Large intestine (tissue), 3 donors: ENCODE results near the gene FLT1. TPM values are rescaled to one million over a fixed set of nuclear protein-coding genes. Genes with fewer than 3 reads are reported as not detected.

Experiments used
- DNase-seq, 2 donors: peaks; one replicate each; pipeline versions ENCODE4 v3.0.0 to v3.0.0-alpha.2; 2013
- H3K27ac ChIP-seq: one replicate; pipeline ENCODE4 v1.5.1; 2013; ENCODE audit warnings: low read length
- H3K27me3 ChIP-seq: 2 replicates; pipeline ENCODE4 v1.6.1; 2013; ENCODE audit warnings: low read length; ENCODE audit not compliant: control insufficient read depth, insufficient read depth
- H3K36me3 ChIP-seq: 2 replicates; pipeline ENCODE4 v1.6.1; 2013; ENCODE audit warnings: low read length; ENCODE audit not compliant: control insufficient read depth, insufficient read depth
- H3K4me1 ChIP-seq: one replicate; pipeline ENCODE4 v1.6.1; 2013; ENCODE audit warnings: low read length; ENCODE audit not compliant: control insufficient read depth, insufficient read depth
- H3K4me3 ChIP-seq: one replicate; pipeline ENCODE4 v1.5.1; 2013; ENCODE audit warnings: low read length
- H3K9me3 ChIP-seq: one replicate; pipeline ENCODE4 v1.6.1; 2013; ENCODE audit warnings: mild to moderate bottlenecking, low read depth, low read length, moderate library complexity; ENCODE audit not compliant: control insufficient read depth
- WGBS: methylation state at CpG from one replicate; pipeline ENCODE4 v1.1.5; 2013; ENCODE audit warnings: low lambda C conversion rate; ENCODE audit not compliant: insufficient coverage; 5-methylcytosine and 5-hydroxymethylcytosine counted together
- polyA plus RNA-seq: library from polyadenylated mRNA; unstranded; fragments of 120-200 nt; gene quantifications from one replicate; pipeline ENCODE4 v1.2.1, GENCODE V29; 2013

Gene FLT1
- polyA plus RNA-seq, 1 donor, result 6.9 TPM

DNA sequence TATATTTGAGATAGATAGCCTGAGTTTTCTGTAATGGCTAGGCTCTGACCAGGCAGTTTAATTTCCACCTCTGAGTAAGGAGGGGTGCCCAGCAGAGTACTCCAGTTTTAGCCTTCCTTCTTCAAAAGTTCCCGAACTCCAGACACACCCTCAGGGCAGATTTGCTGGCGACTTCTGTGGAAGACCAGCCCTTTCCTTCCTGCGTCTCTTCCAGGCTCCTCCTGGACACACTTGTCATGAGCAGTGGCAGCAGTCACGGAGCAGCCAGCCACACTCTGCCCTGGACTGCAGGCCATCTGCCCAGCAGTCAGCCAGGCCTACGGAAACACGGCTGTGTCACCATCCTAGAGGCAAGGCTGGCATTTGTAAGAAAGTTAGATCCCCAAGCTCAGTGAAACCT is 6.6 kb upstream of the FLT1 start:
- Histone ChIP-seq H3K27me3 (peaks cover 25% of the 10 kb centered on the region), H3K4me1 (no peaks in the 10 kb centered on the region), H3K4me3 (no peak overlapping the region), H3K27ac (no peak overlapping the region), H3K9me3 (no peaks in the 10 kb centered on the region), H3K36me3 (no peaks in the 10 kb centered on the region)
- no CpG with 5 or more reads among the region's 6 CpGs for WGBS
- no peak for DNase-seq

DNA sequence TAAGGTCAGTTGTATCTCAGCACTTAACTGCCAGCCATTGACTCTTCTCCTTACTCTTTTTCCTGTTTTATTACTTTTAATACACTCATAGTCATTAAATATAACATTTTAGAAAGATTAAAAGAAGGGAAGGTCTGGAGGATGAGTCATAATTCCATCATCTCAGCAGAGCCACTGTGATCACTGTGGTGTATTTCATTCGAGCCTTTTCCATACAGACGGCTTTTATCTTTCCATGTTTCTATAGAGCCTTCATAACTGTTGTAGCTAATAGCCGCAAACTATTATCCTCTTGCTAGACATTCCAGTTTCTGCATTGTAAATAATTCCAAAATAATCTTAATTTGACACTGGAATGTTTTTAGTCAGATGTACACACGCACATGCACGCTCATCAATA is 4.7 kb upstream of the FLT1 start:
- DNase-seq, result no peak
- Histone ChIP-seq H3K27ac (no peak overlapping the region), H3K36me3 (no peaks in the 10 kb centered on the region), H3K4me1 (no peaks in the 10 kb centered on the region), H3K27me3 (peaks cover 42% of the 10 kb centered on the region), H3K9me3 (no peaks in the 10 kb centered on the region), H3K4me3 (no peak overlapping the region)
- WGBS, result no CpG with 5 or more reads among the region's 5 CpGs

DNA sequence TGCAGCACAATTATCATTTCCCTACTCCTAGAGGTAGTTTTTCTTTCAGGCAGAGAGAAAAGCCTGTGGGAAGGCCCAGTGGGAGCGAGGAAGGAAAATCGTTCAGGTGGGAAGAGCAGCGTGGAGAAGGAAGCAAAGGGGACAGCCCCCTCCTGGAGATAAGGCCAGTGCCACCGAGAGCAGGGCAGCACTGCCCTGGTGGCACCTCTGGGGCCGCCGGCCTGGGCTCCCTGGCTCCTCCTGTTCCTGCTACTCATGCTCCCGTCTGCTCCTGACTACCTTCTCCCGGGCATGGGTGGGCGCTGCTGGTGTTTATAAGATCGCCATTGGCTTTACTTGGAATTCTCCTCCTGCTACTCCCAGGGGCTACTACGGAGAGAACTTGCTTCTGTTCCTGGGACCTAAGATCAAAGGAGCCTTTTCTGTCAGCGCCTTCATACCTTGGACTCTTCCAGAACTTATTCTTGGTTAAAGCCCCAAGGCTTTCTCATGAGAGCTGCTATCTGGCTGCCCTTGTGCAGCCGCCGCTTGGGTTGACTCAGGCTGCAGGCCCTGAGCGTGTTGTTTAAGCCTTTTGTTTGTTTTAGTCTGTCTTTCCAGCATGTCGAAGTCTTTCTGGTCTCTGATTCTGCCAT is 3.7 kb upstream of the FLT1 start:
- Histone ChIP-seq H3K27me3 (peaks cover 49% of the 10 kb centered on the region), H3K27ac (no peak overlapping the region), H3K36me3 (no peaks in the 10 kb centered on the region), H3K4me3 (no peak overlapping the region), H3K4me1 (peaks cover 6% of the 10 kb centered on the region), H3K9me3 (peaks cover 8% of the 10 kb centered on the region)
- WGBS, result 84% methylated on average over 3 of the region's 16 CpGs
- no peak for DNase-seq

DNA sequence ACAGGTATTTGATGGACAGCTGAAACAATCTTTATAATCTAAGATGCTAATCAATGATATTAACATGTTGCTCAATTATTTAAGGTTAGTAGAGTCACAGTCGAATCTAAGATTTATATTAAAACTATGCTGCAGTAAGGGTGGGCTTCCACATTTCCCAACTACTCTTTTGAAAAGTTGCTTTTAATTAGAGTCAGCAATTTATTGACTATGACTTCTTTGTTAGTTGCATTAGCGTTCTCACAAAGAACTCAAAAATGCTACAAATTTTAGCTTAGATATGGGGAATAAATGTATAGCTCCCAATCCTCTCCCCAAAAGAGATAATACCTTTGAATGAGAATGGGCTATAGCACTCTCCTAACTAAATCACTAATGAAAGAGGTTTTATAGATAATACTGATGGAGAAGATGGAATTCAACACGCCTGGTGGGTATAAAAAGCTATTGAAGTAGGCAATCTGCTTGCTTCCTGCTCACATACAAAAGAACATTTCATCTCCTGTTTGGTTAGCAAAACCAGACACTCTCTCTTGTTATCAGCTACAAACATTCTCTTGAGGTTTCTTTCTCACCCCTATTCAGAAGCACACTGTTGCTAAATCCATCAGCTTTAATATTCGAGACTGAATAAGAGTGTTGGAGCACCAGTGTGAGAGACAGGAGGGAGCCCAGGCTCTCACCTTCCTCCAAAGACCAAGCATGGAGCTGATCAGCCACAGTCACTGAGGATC is 2.4 kb upstream of the FLT1 start:
- H3K9me3 ChIP-seq, result peaks cover 8% of the 10 kb centered on the region
- H3K4me3 ChIP-seq, result no peak overlapping the region
- WGBS, result 67% methylated on average over 1 of the region's 4 CpGs
- H3K36me3 ChIP-seq, result no peaks in the 10 kb centered on the region
- DNase-seq, result no peak
- H3K27me3 ChIP-seq, result peaks cover 61% of the 10 kb centered on the region
- H3K4me1 ChIP-seq, result peaks cover 6% of the 10 kb centered on the region
- H3K27ac ChIP-seq, result no peak overlapping the region

DNA sequence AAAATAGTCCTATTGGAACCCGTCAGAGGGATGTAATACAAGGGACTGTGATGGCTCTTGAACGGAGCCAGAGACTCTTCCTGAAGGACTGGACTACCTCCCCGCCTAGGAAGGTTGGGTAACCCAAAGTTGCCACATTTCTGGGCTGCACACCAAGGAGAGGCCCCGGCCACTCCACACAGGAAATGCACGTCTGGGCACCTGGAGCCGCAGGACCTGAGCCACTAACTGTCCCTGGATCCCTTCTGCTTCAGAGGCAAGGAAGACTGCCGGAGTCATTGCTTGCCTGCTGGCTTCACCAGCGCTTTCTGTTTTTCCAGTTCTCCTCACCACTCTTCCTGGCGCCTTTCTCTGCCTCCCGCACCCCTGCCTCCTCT is 1.2 kb upstream of the FLT1 start:
- DNase-seq, result no peak
- H3K27me3 ChIP-seq, result peaks cover 64% of the 10 kb centered on the region
- whole genome bisulfite sequencing, result 100% methylated on average over 2 of the region's 10 CpGs
- H3K36me3 ChIP-seq, result no peaks in the 10 kb centered on the region
- H3K9me3 ChIP-seq, result peaks cover 8% of the 10 kb centered on the region
- no peak overlapping the region for H3K27ac ChIP-seq
- H3K4me1 ChIP-seq, result peaks cover 6% of the 10 kb centered on the region
- no peak overlapping the region for H3K4me3 ChIP-seq

DNA sequence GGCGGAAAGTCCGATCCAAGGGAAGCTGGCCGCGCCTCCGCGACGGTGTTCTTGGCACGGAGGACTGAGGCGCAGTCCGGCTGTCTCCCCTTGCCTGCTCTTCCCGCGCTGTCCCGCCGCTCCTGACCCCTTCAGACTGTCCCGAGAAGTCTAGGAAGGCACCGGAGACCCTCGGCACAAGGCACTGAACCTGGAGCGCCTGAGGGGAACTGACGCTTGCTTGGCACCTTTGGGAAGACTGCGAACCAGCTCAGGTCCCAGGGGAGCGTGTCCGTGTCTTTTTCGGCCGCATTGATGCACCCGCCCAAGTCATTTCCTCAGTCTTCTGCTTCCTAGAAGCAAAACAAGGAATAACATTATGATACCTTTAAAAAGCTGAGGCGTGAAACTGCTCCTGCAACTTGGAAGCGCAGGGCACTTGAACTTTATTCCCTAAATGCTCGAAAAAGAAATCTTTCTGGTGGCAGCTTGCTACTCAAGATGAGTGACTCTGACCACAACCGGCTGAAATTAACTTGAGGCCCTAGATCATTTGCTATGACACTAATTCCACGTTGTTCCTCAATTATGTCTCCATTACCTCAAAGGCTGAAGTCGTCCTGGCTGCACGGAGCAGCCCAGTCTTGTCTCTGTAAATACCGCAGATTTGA is 735 bp upstream of the FLT1 start:
- H3K9me3 ChIP-seq, result peaks cover 8% of the 10 kb centered on the region
- H3K27me3 ChIP-seq, result peaks cover 66% of the 10 kb centered on the region
- no peak overlapping the region for H3K27ac ChIP-seq
- H3K4me3 ChIP-seq, result peak overlapping the region; percentile 4
- peaks cover 6% of the 10 kb centered on the region for H3K4me1 ChIP-seq
- 60% methylated on average over 2 of the region's 33 CpGs for WGBS
- peak in 1 of 2 donors; percentile 32 for DNase-seq
- no peaks in the 10 kb centered on the region for H3K36me3 ChIP-seq

DNA sequence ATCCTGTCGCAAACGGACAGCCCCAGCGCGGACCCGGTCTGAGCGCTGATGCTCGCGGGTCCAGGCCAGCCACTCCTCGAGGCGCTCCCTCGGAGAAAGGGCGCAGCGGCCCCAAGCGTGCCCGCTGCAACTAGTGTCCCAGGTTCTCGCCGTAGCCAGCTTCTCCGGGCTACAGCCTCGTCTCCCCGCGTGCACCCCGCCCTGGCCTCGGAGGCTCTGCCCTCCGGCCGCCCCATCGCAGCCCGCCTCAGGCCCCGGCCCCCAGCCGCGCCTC is 487 bp downstream of the FLT1 start:
- Histone ChIP-seq H3K27ac (no peak overlapping the region), H3K4me1 (peaks cover 6% of the 10 kb centered on the region), H3K36me3 (no peaks in the 10 kb centered on the region), H3K27me3 (peaks cover 72% of the 10 kb centered on the region), H3K4me3 (peak overlapping the region; percentile 28), H3K9me3 (peaks cover 8% of the 10 kb centered on the region)
- DNase-seq, result no peak
- no CpG with 5 or more reads among the region's 30 CpGs for WGBS

DNA sequence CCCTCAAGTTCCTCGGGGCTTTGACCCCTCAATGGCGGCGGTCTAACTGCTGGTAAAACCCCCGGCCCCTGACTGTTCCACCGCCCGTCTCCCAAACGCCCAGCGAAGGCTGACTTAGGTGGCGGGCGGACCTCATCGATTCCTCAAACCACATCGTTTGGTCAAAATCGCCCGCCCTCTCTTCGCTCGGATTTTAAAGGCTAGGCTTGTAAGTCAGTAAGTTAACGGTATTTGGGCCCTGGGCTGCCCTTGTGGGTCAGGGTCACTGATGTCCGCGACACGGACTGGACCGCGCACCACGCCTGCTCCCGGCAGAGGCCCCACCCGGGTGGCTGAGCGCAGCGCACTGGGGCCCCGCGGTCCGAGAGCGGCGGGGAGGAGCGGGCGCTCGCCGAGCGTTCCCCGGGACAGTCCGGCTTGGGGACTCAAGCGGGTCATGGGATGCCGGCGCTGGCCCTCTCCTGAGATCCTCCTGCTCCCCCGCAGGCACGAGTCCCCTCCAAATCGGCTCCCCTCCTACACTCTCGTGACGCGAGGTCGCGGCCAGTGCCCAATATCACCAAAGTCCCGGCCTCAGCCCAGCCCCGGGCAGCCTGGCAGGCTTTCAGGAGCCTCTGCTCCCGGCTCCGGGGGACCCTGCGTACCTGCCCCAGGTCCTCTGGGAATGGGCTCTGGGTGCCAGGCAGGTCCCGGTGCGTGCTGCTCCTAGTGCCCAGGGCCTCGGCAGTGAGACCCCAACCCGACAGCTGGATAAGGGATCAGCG is 1.0 kb downstream of the FLT1 start:
- DNase-seq, result peak in 1 of 2 donors; percentile 13
- WGBS, result no CpG with 5 or more reads among the region's 60 CpGs
- H3K9me3 ChIP-seq, result peaks cover 8% of the 10 kb centered on the region
- H3K27me3 ChIP-seq, result peaks cover 72% of the 10 kb centered on the region
- no peaks in the 10 kb centered on the region for H3K36me3 ChIP-seq
- peaks cover 6% of the 10 kb centered on the region for H3K4me1 ChIP-seq
- H3K4me3 ChIP-seq, result peak overlapping the region; percentile 28
- H3K27ac ChIP-seq, result no peak overlapping the region

DNA sequence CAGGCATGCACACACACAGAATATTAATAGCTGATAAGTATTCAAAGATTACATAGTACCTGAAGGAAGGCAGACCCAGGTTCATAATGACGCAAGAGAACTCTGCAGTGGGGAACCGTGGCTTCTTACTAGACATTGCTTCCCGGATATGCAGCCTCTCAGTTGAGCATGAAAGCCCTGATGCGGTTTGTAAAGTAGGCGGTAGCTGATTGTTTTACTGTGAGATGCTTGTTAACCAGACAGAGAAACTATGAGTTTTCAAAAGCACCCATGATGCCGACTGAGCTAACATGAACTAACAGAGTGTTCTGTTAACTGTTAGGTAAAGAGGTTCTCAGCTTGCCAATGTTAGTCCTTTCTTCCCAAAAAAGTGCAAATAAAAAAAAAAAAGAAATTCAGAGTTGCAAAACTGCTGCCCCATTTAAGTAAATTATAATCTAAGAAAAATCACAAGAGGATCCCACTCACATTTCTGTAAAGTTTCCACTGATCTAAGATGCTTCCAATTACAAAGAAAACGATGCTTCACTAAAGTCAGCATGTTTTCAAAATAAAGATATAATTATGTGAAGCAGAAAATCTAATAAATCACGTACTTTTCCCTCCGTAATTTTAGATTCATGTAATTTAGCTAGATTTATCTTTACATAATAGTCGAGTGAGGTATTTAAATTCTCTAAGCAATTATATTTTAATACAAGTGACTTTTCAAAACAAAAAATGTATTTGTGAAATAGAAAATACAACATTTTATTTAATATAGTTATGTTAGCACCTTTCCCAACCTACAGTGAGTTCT is 2.2 kb downstream of the FLT1 start:
- peak in 1 of 2 donors; percentile 37 for DNase-seq
- WGBS, result 70% methylated on average over 4 of the region's 10 CpGs
- no peak overlapping the region for H3K27ac ChIP-seq
- peaks cover 64% of the 10 kb centered on the region for H3K27me3 ChIP-seq
- no peak overlapping the region for H3K4me3 ChIP-seq
- peaks cover 8% of the 10 kb centered on the region for H3K9me3 ChIP-seq
- peaks cover 6% of the 10 kb centered on the region for H3K4me1 ChIP-seq
- no peaks in the 10 kb centered on the region for H3K36me3 ChIP-seq

DNA sequence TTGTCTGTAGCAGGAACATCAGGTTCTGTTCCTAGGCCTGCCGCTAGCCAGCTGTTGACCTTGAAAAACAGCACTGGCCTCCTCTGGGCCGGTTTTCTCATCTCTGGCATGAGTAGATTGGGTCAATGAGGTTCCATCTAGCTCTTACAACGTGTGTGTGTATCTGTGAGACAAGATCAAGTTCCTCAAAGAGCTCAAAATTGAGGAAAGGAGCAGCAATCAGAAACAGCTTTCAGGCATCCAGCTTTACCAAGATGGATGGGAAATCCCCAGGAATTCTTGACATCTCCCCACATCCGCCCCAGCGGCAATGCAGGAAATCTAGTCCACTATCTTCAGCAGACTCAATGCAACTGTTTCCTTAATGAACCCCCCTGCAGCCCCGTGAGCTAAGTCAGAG is 4.9 kb downstream of the FLT1 start:
- no peak for DNase-seq
- Histone ChIP-seq H3K4me3 (no peak overlapping the region), H3K27me3 (peaks cover 44% of the 10 kb centered on the region), H3K27ac (no peak overlapping the region), H3K36me3 (no peaks in the 10 kb centered on the region), H3K4me1 (peaks cover 6% of the 10 kb centered on the region), H3K9me3 (peaks cover 8% of the 10 kb centered on the region)
- 100% methylated on average over 1 of the region's 6 CpGs for WGBS
